Globus pallidus (tissue), 1 donor: ENCODE results near the gene RNASE13.
"Not testable (repeated sequence)": the region's sequence is repeated elsewhere in the genome, so short reads cannot be mapped to it uniquely, and the experiment has no call there.

Experiments used
- DNase-seq: peaks from one replicate; pipeline ENCODE4 v3.0.0-alpha.2; 2015; ENCODE audit warnings: low spot score

RNASE13 gene

DNA sequence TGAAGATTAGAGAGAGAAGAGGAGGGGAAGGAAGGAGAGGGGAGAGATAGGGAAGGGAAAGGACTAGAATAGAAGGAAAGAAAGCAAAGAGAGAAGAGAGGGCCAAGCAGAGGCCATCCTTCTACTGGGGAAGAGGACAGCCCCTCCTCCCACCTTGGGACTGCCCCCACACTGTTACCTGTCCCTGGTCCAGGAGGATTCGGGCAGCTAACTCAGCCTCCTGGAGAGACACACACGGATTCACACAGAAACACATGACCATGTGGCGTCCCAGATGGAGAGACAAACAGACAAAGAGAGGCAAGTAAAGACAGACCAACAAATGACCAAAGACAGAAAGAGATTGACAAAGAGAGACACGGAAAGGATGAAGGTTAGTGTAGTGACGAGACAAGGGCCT lies 11.9 kb downstream of the RNASE13 start:
- no peak for DNase-seq

DNA sequence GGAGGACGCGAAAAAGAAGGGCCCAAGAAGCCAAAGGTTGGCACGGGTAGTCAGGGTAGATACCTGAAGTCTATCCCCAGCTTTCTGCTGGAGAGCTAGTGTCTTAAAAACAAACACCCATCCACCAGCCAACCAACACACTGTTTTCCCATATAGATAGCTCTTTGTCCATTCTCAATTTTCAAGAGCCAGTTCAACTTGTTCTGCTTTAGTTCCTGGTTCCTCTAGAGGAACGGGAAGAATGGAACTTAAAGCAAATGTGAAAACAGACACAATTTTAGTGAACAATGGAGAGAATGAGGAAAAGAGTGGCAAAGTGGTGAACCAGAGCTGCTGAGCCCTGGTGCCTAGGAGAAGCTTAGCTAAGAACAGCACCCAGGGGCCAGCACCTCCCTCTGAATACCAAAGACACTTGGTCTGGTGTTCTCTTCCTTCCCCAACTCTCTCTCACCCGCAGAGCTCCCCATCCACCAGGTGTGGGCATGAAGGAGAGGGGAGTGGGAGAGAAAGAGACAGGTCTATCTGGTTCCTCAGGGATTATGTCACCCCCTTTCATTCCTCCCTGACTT lies 13.5 kb downstream of the RNASE13 start:
- DNase-seq: no peak

DNA sequence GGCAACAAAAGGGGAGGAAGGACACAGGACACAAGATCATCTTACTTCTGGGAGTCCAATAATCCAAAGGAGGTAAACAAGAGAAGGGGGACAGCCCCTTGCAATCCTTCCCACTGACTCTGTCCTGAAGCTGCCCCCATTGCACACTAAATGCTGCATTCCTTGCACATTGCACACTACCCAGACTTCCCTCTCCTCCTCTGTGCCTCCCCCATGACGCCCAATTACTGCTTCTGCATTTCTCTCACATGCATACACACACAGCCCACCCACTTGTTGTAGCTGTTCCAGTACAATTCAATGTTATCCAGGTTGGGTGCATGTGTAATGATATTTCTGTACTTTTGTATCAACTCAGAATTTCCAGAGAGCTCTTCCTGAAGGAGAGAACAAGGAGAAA lies 15.2 kb downstream of the RNASE13 start:
- no peak for DNase-seq

DNA sequence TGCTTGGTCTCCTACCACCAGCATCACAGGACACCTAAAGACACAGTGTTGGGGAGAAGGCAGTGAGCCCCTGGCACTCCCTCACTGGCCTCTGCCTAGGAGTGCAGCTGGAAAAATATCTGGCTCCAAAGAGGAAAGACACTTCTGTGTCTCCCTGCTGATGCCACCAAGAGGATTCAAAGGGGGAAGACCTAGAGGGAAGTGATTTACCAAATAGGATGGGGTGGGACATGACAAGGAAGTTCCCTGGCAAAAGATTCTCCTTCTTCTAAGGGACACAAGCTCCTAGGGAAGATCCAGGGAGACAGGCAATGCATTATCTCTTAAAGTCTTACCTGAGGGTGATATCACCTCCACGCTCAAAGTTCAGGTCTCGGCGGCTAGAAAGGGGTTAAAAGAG lies 15.8 kb downstream of the RNASE13 start:
- DNase-seq: no peak

DNA sequence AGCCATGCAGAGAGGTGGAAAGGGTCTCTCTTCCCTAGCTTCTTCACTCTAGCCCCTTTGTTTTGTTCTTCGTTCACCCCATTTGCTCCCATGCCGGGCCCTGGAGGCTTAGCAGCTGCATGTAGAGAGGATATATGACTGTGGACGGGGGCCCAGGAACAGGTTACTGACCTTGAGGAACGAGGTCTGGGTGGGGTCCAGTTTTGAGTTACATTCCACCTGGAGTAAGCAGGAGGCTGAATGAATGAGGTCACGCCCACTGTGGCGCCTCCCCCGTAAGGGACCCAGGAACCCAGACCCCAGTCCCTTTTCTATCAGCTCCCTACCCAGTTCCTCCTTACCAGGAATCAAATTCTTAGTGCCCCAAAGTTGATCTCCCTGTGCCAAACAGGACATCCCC lies 16.3 kb downstream of the RNASE13 start:
- DNase-seq: no peak

DNA sequence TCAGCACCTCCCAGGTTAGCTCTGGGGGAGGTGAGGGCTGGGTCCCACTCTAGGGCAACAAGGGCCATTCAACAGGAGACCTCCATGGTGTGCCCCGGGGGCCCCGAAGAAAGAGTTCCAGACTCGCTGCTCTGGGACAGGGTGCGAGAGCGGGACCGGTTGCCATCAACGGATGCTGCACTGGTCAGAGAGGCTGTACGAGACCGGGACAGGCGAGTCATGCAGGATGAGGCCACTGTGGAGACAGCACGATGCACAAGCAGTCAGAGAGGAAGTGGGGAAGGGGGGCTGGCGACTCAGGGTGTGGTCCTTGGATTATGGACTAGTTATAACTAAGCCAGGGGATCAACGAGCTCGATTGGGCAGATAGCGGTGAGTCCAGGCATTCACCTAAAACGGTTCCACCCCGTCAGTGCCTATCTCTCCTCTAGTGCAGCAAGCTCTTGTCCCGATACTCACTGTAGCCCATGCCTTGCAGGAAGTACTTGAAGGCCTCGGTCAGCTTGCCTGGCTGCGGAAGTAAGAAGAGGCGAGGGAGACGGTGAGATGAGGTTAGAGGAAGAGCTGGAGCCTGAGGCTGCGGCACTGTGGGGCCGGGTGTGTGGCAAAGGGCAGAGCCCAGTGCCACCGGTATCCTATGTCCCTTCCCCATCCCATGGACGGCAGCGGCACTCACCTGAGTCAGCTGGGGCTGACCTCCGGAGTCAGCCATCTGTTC lies 16.9 kb downstream of the RNASE13 start:
- DNase-seq: no peak

DNA sequence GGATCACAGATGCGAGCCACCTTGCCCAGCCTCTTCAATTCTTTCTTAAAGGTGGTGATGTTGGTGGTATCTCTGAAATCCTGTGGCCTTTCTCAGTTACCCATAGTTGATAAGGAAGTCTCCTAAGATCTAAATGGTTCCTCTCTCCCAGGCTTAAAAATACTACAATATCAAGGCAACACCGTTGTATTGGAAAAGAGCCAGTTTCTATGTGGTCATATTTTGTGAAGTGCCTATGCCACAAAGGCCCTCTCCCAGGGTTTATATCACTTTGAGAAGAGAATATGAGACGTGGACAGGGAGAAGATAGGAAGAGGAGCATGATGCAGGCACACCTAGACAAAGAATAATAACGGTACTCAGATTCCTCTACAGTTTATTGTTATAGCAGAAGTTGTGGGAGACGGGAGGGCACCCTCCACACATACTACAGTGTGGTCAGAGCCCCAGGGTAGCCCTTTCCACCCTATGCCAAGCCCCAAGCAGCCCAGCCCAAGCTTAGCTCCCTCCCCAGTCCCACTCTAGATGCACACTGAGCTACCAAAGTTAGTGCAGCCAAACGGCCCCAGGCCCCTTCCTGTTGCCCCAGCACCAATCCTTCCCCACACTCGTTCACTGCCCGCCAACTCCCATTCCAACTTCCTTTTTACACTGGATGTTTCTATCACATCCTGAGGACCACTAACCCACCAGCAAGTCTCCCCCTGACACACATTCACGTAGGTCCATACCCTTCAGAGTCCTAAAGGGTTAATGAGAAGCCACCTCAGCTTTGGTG lies 18.0 kb downstream of the RNASE13 start:
- DNase-seq: no peak

DNA sequence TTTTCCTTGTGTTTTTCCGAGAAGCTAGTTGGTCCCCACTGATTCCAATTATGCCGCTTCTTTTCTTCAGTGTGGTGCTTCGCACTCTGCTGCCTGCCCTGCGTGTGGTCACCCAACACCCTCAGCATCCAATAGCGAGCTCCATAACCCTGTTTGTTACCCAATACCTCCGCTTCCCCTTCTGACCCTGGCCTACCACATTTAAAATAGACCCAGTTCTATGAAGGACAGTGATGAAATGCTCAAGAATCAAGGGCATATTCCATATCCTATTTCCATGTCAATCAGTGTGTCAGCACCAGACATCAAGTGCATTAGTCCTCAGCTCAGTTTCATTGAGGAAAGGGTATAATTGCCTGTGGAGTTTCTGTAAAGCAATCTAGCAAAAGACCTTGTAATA lies 19.3 kb downstream of the RNASE13 start:
- no peak for DNase-seq

DNA sequence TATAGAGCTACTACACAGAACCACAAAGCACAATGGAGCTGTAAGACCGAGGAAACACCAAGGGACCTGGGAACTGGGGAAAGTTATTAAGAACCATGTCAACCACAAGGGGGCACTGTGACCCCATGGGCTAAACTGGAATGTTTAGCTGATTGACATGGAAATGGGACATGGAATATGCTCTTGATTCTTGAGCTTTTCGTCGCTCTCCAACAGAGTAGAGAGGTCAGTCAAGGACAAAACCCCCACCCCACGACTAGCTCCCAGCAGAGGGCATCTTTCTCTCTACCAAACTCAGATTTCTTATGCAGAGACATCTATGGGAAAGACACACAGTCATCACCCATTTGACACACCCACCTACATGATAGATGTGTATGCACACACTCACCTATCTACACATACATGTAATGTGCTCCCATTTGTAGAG lies 19.8 kb downstream of the RNASE13 start:
- DNase-seq: peak; percentile 95

DNA sequence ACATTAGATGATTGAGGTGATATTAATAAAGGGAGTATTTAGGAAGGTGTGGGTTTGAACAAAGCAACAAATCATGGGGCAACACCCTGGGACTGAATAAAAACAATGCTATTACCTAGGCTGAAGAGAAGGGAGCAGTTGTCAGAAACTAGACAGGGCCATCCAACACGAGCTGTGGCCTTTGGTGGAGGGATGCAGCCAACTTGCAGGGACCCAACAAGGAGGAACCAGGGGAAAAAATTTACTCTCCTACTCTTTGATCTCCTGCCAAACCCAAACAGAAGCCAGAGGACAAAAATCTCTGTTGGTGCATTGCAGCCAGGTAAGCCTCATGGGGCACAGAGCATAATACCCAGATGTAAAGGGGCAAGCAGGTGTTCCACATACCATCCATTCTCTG lies 23.5 kb downstream of the RNASE13 start:
- no peak for DNase-seq

DNA sequence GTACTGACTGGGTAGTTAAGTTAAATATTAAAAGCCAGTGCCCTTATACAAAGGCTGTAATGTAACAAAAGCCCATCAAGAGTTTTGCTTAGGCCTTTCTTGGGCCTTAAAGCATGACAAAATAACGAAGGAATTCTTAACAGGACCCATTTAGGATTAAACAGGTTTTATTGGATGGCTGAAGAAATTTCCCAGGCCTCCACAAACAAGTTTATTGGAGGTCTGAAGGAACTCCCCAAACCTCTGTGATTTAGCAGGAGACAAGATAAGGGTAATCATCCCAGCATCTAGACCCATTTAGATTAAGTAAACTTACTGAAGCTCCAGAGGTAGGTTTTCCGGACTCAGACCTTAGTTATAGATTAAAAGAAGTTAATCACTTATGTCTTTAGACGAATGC lies 24.9 kb downstream of the RNASE13 start:
- not testable (repeated sequence) for DNase-seq

DNA sequence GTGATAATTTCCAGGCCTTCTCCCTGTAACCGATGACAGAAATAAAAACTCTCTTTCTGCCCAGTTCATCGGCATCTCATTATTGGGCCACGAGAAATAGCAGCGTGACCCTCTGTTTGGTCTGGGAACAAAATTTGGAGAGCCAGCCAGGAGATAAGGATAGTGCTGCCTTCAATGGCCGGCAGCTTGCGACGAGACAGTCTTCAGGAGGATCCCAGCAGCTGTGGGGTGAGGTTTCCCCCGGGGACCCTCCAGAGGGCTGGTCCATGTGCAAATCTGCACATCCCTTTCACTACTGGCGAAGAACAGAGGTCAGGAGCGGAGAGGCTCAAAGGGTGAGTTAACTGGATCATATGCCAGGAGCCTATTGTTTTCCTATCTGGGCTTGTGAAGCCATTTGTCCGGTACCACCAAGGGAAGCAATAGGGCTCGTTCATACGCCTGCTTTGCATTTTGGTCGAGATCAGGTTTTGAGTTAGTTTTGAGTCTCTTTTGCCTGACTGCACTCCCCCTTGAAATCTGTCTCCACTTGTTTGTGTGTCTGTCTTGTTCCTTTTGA lies 30.7 kb downstream of the RNASE13 start:
- no peak for DNase-seq

DNA sequence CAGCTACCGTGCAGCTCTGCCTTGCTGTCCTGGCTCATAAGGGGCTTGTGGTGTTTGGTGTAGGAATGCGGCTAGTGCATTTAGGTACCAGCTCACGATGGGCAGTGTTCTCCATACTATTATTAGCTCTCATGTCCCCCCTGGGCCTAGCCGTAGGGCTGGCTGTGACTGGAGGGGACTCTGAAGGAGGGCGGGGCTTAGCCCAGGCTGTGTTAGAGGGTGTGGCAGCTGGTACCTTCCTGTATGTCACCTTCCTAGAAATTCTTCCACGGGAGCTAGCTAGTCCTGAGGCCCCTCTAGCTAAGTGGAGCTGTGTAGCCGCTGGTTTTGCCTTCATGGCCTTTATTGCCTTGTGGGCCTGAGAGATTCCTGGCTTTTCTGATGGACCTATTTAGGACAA lies 33.4 kb downstream of the RNASE13 start:
- no peak for DNase-seq

DNA sequence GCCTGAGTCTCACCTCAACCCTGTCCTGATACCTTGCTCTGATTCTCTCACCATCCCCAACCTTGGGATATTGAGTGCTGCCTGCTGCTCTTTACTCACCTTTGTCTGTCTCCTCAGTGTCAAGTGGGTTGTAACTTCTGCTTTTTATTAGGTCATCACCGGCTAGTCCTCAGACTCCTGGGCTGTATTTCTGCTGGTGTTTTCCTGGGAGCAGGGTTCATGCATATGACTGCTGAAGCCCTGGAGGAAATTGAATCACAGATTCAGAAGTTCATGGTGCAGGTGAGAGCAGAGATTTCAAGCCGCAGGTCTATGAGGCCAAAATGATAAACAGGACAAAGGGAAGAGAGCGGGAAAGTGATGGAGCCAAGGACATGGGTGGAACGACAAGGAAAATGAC lies 35.0 kb downstream of the RNASE13 start:
- no peak for DNase-seq

DNA sequence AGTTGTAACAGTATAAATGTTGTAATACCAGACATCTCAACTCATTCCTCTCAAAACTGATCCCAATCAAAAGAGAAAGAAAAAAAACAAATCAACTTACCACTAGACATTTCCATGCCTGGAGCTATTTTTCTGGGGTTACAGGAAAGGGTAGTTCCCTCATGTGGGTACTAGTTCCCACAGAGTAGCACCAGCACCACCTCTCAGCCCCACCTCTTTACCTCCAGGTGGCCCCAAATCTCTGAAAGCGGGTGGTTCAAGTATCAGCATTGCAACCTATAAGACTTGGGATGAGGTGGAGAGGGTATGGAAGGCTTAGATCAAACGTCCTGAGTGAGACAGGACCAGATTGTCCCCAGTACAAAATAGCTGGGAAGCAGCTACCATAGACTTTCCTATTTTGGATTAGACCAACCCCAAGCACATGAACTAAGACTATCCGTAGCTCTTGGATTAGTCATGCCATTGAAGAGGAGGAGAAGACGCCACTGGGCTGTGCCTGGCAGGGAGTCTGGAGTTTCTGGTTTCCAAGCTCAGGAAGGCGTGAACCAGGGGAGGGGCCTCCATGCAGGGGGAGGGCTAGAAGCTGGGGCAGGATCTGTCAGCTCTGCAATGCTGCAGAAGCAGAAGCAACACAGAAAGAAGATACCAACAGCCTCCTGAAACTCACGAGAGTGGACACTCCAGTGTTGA lies 35.8 kb downstream of the RNASE13 start, which contains the start of gene SLC39A2:
TSS of gene SLC39A2 (plus strand) at position 620 of the 693 bp plus-strand sequence. CDS start 154 bp downstream, outside the sequence.
- no peak for DNase-seq

DNA sequence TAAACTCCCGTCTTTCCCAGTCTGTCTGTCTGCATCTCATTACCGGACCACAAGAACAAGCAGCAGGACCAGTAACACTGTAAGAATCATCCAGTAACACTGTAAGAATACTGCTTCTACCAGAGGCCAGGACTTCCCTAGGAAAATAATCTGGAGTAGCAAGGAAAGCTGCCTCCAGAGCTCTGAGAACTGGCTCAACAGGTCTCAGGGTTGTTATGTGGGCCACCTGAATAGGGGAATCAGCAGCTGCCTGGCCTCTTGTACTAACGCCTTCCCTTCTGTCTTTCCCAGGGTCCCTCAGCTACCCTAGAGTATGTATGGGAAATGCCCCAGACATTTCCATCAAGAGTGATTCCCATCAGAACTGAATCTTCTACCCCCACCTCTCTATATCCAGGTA lies 36.5 kb downstream of the RNASE13 start:
- DNase-seq: no peak

DNA sequence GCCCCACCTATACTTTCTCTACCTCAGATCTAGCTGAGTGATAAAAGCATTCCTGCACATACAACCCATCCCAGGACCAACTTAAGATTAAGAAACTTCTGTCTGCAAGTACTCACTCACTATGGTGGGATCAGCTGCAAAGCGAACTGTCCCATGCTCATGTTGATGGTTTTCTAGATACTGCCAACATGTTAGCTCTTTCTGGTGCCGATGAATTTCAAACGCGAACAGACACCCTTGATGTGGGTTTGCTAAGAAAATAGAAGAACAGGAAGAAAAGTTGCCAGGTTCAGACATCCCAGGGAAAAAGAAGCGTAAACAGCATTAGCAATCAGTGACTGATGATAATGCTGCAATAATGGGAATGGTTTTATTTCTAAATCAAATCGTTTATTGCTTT lies 37.0 kb downstream of the RNASE13 start:
- DNase-seq: no peak

DNA sequence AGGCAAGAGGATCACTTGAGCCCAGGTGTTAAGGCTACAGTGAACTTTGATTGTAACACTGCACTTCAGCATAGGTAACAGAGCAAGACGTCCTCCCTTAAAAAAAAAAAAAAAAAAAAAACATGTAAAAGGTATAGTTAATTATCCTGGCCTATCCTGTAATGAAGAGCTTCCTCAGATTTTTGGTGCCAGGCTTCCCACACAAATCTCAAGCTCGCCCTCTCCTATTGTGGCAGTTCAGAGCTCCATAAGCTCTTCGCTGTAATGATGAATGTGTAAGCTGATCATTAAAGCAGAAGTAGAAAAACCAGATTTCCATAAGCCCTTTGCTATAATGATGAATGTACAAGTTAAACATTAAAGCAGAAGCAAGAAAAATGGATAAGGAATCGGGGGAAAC lies 37.5 kb downstream of the RNASE13 start:
- DNase-seq: no peak

DNA sequence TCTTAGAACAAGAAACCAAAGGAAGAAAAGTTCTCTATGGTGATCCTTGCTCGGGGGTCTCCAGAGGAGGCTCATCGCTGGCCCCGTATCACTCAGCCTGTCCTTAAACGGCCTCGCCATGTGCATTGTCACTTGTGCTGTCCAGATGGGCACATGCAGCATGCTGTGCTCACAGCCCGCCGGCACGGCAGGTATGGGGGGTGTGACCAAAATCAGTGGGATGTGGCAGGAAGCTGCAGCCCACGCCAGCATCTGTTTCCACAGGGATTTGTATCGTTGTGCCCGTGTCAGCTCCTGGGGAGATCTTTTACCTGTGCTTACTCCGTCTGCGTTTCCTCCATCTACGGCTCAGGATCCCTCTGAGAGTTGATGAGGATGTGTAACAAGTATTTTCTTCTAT lies 38.1 kb downstream of the RNASE13 start:
- DNase-seq: no peak

DNA sequence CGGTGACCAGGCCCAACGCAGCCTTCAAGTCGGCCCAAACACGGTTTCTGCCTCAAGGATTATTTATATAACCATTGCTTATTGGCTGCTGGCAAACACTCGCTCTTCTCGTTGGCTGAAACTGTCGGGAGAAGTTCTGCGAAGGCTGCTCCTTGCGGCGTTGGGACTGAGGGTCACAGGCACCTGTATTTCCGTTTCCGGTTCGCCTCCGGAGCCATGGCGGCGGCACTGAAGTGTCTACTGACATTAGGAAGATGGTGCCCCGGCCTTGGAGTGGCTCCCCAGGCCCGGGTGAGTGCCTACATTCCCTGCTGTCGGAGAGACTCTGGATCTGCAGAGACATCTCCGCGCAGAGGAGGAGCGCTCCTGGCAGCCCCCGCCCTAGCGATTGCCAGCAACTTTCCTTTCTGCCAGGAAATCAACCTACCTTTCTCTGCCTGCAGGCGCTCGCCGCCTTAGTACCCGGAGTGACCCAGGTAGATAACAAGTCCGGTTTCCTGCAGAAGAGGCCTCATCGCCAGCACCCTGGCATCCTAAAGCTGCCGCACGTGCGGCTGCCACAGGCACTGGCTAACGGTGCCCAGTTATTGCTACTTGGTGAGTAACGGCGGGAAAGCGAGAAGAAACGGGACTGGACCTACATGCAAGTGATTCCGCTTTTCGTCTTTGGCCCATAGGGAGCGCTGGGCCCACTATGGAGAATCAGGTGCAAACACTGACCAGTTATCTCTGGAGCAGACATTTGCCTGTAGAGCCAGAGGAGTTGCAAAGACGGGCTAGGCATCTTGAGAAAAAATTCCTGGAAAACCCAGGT lies 44.6 kb downstream of the RNASE13 start, which contains the start of gene METTL17:
TSS of gene METTL17 (plus strand) at position 194 of the 814 bp plus-strand sequence. CDS start at position 217, 23 bp downstream.
- peak; percentile 94 for DNase-seq

DNA sequence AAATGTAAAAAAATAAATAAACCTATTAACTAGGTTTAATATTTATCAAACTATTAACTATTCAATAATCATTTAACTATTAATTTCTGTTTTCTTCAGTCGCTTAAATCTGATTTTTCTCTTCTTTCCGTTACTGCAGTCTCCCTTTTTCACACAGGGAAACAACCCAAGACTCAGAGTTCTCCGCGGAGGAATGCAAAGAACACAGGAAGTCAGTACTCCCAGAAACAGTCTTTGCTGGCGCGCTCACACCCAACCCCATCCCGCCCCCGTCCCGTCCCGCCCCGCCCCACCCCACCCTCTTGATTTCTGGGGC lies 45.2 kb downstream of the RNASE13 start:
- DNase-seq: no peak
